Measurements from ENCODE around the gene IL22RA1. TPM values are rescaled to one million over a fixed set of nuclear protein-coding genes. Genes with fewer than 3 reads are reported as not detected.

Gene IL22RA1
- total and polyA plus RNA-seq, 2 donors = 0.11 TPM; not detected in 1

- H3K4me3 ChIP-seq (ENCODE audit: low read depth, low read length) = no peak overlapping the region
- H3K4me1 ChIP-seq (ENCODE audit: insufficient read depth) = no peaks in the 10 kb centered on the region
- DNase-seq (ENCODE audit: extremely low spot score) = no peak
- no peaks in the 10 kb centered on the region for H3K36me3 ChIP-seq (ENCODE audit: insufficient read depth)
- WGBS = 74% methylated on average over 2 of the region's 2 CpGs
- no peak overlapping the region for H3K27ac ChIP-seq (ENCODE audit: low read depth)
Observed at GRCh38 chr1:24139222-24139489, 3.8 kb downstream of the IL22RA1 start.

DNA sequence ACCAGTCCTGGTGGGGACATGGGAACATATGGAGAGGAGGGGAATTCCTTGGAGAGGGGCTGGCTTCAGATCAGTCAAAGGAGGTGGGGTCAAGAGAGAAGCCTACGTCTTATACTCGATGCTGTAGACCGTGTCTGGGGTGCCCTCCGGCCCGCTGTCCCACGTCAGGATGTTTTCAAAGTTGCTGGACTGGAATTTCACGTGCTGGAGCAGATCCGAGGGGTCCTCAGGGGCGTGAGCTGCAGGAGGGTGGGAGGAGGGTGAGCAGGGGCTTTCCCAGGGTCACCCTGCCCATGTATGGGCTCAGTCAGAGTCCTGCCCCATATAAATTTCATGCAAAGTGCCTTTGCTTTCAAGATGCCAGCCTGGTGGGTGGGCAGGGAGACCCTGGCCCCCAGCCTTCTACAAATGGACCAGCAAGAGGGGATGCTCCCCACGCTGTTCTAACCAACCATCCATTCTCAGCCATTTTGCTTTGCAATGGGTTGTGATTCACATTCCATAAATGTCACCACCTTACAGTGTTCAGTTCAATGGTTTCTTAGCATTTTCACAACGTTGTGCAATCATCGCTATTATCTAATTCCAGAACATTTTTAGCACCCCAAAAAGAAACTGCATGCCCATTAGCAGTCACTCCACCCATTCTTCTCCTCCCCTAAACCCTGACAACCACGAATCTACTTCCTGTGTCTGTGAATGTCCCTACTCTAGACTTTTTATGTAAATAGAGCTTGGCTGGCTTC is 4.3 kb downstream of the IL22RA1 start:
- 58% methylated on average over 13 of the region's 13 CpGs for WGBS
- no peaks in the 10 kb centered on the region for H3K36me3 ChIP-seq (ENCODE audit: insufficient read depth)

GRCh38 chr1:24136956-24137539 is 5.9 kb downstream of the IL22RA1 start:
- no peak for DNase-seq (ENCODE audit: extremely low spot score)
- Histone ChIP-seq H3K36me3 (ENCODE audit: insufficient read depth) (no peaks in the 10 kb centered on the region), H3K4me1 (ENCODE audit: insufficient read depth) (no peaks in the 10 kb centered on the region), H3K27ac (ENCODE audit: low read depth) (no peak overlapping the region), H3K4me3 (ENCODE audit: low read depth, low read length) (no peak overlapping the region)
- 83% methylated on average over 15 of the region's 15 CpGs for WGBS

More for the DNA sequence above, 4.3 kb downstream of the IL22RA1 start:
- H3K27ac ChIP-seq (ENCODE audit: low read depth) = no peak overlapping the region
- DNase-seq (ENCODE audit: extremely low spot score) = no peak
- no peak overlapping the region for H3K4me3 ChIP-seq (ENCODE audit: low read depth, low read length)
- no peaks in the 10 kb centered on the region for H3K4me1 ChIP-seq (ENCODE audit: insufficient read depth)

- Histone ChIP-seq H3K27ac (ENCODE audit: low read depth) (no peak overlapping the region), H3K36me3 (ENCODE audit: insufficient read depth) (no peaks in the 10 kb centered on the region), H3K4me3 (ENCODE audit: low read depth, low read length) (no peak overlapping the region), H3K4me1 (ENCODE audit: insufficient read depth) (no peaks in the 10 kb centered on the region)
- 86% methylated on average over 3 of the region's 3 CpGs for WGBS
- DNase-seq (ENCODE audit: extremely low spot score) = no peak
Observed at GRCh38 chr1:24134376-24134775, 8.6 kb downstream of the IL22RA1 start.

GRCh38 chr1:24133819-24134218 is 9.1 kb downstream of the IL22RA1 start:
- 91% methylated on average over 1 of the region's 1 CpG for WGBS
- H3K4me3 ChIP-seq (ENCODE audit: low read depth, low read length) = no peak overlapping the region
- DNase-seq (ENCODE audit: extremely low spot score) = no peak
- H3K36me3 ChIP-seq (ENCODE audit: insufficient read depth) = no peaks in the 10 kb centered on the region
- no peak overlapping the region for H3K27ac ChIP-seq (ENCODE audit: low read depth)
- no peaks in the 10 kb centered on the region for H3K4me1 ChIP-seq (ENCODE audit: insufficient read depth)

DNA sequence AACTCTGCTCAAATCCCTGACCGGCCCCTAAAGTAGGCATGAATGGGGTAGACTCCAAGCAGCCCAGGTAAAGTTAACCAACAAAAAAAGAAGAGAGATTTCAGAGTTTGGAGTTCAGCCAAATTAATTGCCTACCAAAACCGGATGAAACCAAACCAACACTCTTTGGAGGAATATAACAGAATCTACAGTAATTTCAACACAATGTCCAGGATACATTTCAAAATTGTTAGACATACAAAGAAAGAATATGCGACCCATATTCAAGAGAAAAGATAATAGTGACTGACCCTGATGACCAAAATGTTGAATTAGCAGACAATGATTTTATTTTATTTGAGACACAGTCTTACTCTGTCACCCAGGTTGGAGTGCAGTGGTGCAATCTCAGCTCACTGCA is 12.6 kb downstream of the IL22RA1 start:
- H3K4me3 ChIP-seq (ENCODE audit: low read depth, low read length) = no peak overlapping the region
- no peak for DNase-seq (ENCODE audit: extremely low spot score)
- WGBS = 86% methylated on average over 3 of the region's 3 CpGs

GRCh38 chr1:24127801-24128363 is 15.1 kb downstream of the IL22RA1 start:
- Histone ChIP-seq H3K4me3 (ENCODE audit: low read depth, low read length) (no peak overlapping the region), H3K36me3 (ENCODE audit: insufficient read depth) (no peaks in the 10 kb centered on the region), H3K4me1 (ENCODE audit: insufficient read depth) (no peaks in the 10 kb centered on the region), H3K27ac (ENCODE audit: low read depth) (no peak overlapping the region)
- DNase-seq (ENCODE audit: extremely low spot score) = no peak
- WGBS = 84% methylated on average over 7 of the region's 7 CpGs

More for the DNA sequence above, 12.6 kb downstream of the IL22RA1 start:
- no peaks in the 10 kb centered on the region for H3K36me3 ChIP-seq (ENCODE audit: insufficient read depth)
- no peaks in the 10 kb centered on the region for H3K4me1 ChIP-seq (ENCODE audit: insufficient read depth)
- H3K27ac ChIP-seq (ENCODE audit: low read depth) = no peak overlapping the region

DNA sequence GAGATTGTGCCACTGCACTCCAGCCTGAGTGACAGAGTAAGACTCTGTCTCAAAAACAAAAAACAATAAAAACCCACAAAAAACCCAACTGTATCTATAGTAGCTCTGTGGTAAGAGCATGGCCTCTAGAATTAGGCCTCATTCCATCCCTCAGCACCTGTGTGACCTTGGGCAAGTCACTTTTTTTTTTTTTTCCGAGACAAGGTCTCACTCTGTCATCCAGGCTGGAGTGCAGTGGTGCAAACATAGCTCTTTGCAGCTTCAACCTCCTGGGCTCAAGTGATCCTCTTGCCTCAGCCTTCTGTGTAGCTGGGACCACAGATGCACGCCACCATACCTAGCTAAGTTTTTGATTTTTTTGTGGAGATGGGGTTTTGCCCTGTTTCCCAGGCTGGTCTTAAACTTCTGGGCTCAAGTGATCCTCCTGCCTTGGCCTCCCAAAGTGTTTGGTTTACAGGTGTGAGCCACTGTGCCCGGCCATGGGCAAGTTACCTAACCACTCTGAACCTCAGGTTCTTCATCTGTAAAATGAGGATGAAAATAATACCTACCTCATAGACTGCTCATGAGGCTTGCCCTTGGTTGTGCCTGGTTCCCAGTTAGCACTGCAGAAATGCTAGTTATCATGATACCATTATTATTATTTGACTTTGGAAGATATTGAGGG is 15.7 kb downstream of the IL22RA1 start:
- DNase-seq (ENCODE audit: extremely low spot score) = no peak
- Histone ChIP-seq H3K4me3 (ENCODE audit: low read depth, low read length) (no peak overlapping the region), H3K4me1 (ENCODE audit: insufficient read depth) (no peaks in the 10 kb centered on the region), H3K27ac (ENCODE audit: low read depth) (no peak overlapping the region), H3K36me3 (ENCODE audit: insufficient read depth) (no peaks in the 10 kb centered on the region)
- WGBS = 86% methylated on average over 3 of the region's 3 CpGs

DNA sequence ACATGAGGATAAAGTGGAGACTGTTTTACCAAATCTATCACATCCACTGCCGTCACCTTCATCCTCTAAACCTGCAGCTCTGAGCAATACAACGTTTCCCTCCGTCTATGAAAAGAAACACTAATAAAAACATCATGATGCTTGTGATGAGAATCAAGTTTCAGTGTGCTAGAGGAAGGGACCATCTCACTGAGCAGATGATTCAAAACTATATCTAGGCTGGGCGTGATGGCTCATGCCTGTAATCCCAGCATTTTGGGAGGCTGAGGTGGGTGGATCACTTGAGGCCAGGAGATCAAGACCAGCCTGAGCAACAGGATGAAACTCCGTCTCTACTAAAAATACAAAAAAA is 16.3 kb downstream of the IL22RA1 start:
- Histone ChIP-seq H3K4me3 (ENCODE audit: low read depth, low read length) (no peak overlapping the region), H3K4me1 (ENCODE audit: insufficient read depth) (no peaks in the 10 kb centered on the region), H3K27ac (ENCODE audit: low read depth) (no peak overlapping the region), H3K36me3 (ENCODE audit: insufficient read depth) (no peaks in the 10 kb centered on the region)
- 50% methylated on average over 5 of the region's 5 CpGs for WGBS
- no peak for DNase-seq (ENCODE audit: extremely low spot score)

DNA sequence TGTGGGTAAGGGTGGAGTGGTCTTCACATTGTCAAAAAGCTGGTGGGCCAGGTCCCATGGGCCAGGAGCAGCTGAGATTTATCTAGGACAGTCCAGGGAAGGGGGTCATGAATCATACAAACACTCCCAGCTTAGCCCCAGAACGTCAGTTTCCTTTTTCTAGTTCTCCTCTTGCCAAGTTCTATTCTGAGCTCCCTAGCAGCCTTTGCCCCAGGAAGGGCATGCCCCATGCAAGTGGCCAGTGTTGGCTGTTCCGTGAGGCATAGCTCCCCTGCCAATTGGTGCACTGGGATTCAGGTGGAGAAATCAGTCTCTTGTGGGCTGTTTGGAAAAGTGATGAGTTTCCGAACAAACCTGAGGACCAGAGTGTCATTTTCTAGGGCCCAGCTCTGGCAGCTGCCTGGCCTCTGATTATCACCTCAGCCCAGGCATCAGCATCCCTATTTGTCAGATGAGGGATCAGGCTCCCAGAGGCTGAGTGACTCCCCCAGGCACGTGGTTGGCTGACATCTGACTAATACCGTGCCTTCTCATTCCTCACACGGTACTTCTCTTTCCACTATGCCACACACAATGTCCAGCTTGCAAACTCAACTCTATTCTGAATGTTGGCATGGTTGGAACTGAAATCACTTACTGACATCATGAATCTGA is 16.8 kb downstream of the IL22RA1 start:
- no peak overlapping the region for H3K27ac ChIP-seq (ENCODE audit: low read depth)
- 23% methylated on average over 6 of the region's 6 CpGs for WGBS
- no peaks in the 10 kb centered on the region for H3K4me1 ChIP-seq (ENCODE audit: insufficient read depth)
- no peak for DNase-seq (ENCODE audit: extremely low spot score)
- H3K4me3 ChIP-seq (ENCODE audit: low read depth, low read length) = no peak overlapping the region
- H3K36me3 ChIP-seq (ENCODE audit: insufficient read depth) = no peaks in the 10 kb centered on the region

DNA sequence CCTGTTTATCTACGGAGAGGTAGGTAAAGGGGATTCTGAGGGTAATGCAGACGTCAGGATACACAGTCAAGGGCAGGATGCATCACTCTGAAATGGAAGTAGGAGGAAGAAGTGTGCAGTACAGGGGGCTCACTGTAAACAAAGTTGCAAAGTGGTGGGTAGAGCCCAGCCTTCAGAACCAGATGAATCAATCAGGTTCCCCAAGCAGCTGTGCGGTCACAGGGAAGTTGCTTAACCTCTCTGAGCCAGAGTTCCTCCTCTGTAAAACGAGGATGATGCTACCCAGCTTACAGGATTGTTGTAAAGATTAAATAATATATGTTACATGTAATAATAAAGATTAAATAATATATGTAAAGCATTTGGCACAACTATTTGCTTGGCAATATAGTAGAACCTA is 17.5 kb downstream of the IL22RA1 start:
- Histone ChIP-seq H3K27ac (ENCODE audit: low read depth) (no peak overlapping the region), H3K36me3 (ENCODE audit: insufficient read depth) (no peaks in the 10 kb centered on the region), H3K4me3 (ENCODE audit: low read depth, low read length) (no peak overlapping the region), H3K4me1 (ENCODE audit: insufficient read depth) (no peaks in the 10 kb centered on the region)
- DNase-seq (ENCODE audit: extremely low spot score) = no peak
- WGBS = 71% methylated on average over 4 of the region's 4 CpGs

DNA sequence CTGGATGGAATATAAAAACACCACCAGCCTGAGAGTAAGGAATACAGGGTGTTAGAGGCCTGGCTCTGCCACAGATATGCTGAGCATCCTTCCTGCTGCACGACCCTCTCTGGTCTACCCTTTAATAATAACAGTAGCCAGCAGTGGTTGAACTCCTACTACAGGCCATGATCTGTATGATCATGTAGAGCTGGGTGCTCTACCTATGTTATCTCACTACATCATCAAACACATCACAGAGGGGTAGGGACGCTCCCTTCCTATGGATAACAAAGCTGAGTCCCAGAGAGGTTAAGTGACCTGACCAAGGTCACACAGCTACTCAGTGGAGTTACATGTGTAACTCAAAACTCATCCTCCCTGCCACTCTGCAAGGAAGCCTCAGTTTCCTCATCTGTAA is 18.0 kb downstream of the IL22RA1 start:
- no peak for DNase-seq (ENCODE audit: extremely low spot score)
- 81% methylated on average over 2 of the region's 2 CpGs for WGBS
- no peak overlapping the region for H3K27ac ChIP-seq (ENCODE audit: low read depth)

GRCh38 chr1:24123611-24124010 is 19.3 kb downstream of the IL22RA1 start:
- WGBS = 89% methylated on average over 6 of the region's 6 CpGs
- Histone ChIP-seq H3K4me1 (ENCODE audit: insufficient read depth) (no peaks in the 10 kb centered on the region), H3K36me3 (ENCODE audit: insufficient read depth) (no peaks in the 10 kb centered on the region), H3K4me3 (ENCODE audit: low read depth, low read length) (no peak overlapping the region), H3K27ac (ENCODE audit: low read depth) (no peak overlapping the region)
- no peak for DNase-seq (ENCODE audit: extremely low spot score)

More for the DNA sequence above, 18.0 kb downstream of the IL22RA1 start:
- Histone ChIP-seq H3K4me3 (ENCODE audit: low read depth, low read length) (no peak overlapping the region), H3K36me3 (ENCODE audit: insufficient read depth) (no peaks in the 10 kb centered on the region), H3K4me1 (ENCODE audit: insufficient read depth) (no peaks in the 10 kb centered on the region)

GRCh38 chr1:24122776-24123175 is 20.2 kb downstream of the IL22RA1 start:
- H3K36me3 ChIP-seq (ENCODE audit: insufficient read depth) = no peaks in the 10 kb centered on the region
- H3K27ac ChIP-seq (ENCODE audit: low read depth) = no peak overlapping the region
- H3K4me3 ChIP-seq (ENCODE audit: low read depth, low read length) = no peak overlapping the region
- no peaks in the 10 kb centered on the region for H3K4me1 ChIP-seq (ENCODE audit: insufficient read depth)
- DNase-seq (ENCODE audit: extremely low spot score) = no peak
- 91% methylated on average over 7 of the region's 7 CpGs for WGBS

Data from urinary bladder (tissue), 4 donors.